HG02571 (cell line): ENCODE measurements around the gene APBB1IP.
"Not testable (repeated sequence)": the region's sequence is repeated elsewhere in the genome, so short reads cannot be mapped to it uniquely, and the experiment has no call there.

Source experiments
- ATAC-seq: cut with Tn5 transposase; IDR thresholded peaks from one replicate; pipeline ENCODE4 v1.9.1; 2021; ENCODE audit warnings: mild to moderate bottlenecking, moderate library complexity; ENCODE audit not compliant: unreplicated experiment

APBB1IP gene

GRCh38 chr10:26440088-26440470 is 1.9 kb downstream of the APBB1IP start:
- no peak for ATAC-seq

DNA sequence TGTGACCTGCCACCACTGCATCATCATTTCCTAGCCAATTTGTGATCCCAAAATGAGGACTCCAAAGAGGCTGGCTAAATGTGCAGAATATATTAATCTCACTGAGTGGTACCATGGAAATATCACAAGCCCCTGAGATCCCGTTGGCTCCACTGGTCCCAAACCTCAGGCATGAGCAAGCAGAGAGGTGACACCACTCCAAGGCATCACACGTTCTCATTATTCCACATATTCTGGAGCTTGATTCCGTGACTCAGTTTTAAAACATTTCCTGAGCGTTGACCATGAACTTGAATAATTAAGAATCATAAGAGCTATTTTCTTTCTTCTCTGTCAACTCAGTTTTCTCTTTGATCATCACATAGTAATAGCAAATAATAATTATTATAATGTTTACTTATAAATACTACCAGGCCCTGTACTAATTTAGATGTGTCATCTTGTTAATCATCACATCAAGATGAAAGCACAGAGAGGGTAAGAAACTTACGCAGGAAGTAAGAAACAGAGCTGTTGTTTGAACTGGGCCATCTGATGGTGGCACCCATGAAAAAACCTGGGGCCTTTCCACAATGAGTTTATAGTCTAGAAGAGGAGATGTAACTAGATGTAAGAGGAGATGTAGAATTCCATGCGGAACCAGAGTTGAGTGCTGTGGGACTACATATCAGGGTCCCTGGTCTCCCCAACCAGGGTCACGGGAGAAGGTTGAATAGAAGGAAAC is 3.5 kb downstream of the APBB1IP start:
- no peak for ATAC-seq

- ATAC-seq, result no peak
Observed at GRCh38 chr10:26445411-26446031, 7.4 kb downstream of the APBB1IP start.

DNA sequence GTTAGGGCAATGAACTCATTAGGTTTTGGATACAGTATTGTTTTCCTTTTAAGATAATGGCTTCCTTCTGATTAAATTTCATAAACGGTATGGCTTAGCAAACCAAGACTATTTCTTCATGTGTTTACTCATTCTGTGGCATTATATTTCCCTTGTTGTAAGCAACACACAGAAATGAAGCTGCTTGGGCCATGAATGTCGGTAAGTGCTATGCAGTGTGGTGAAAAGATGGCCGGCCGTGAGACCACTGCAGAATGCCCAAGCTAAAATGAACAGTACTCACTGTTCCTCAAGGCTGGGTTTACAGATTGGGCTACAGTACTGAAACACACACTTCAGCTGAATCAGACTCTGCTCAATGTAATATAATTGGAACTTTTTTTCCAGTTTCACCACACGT is 8.1 kb downstream of the APBB1IP start:
- no peak for ATAC-seq

DNA sequence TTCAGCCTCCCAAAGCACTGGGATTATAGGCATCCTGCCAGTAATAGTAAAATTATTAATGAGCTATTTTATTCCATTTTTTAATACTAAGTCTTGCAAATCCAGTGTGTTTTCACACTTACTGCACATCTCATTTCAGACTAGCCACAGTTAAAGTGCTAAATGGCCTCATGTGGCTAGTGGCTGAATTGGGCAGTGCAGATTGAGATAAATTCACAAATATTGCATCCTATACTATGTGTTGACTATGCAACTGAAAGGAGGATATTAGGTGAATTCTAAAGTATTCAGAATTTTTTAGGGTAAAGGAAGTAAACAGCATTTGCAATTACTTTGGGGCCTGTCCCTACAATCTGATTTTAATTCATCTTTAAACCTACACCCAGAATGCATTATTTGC is 10.2 kb downstream of the APBB1IP start:
- no peak for ATAC-seq

GRCh38 chr10:26448706-26449435 is 10.7 kb downstream of the APBB1IP start:
- peak; percentile 85 for ATAC-seq

GRCh38 chr10:26449726-26450125 is 11.6 kb downstream of the APBB1IP start:
- no peak for ATAC-seq

DNA sequence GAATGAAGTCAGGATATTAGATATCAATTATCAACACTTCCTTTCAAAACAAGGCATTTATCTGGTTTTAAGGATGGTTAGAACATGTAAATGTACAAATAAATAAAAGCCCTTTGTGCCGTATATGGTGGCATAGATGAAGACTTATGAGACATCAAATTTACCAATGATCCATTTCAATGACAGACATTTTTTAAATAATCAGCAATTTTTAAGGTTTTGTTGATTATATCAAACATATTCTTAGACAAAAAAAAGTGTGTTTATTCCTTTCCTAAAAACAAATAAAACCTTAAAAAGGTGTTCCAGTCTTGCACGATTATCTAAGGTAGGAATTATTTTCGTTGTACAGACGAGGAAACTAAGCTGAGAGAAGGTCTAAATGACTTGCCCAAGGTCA is 13.8 kb downstream of the APBB1IP start:
- no peak for ATAC-seq

DNA sequence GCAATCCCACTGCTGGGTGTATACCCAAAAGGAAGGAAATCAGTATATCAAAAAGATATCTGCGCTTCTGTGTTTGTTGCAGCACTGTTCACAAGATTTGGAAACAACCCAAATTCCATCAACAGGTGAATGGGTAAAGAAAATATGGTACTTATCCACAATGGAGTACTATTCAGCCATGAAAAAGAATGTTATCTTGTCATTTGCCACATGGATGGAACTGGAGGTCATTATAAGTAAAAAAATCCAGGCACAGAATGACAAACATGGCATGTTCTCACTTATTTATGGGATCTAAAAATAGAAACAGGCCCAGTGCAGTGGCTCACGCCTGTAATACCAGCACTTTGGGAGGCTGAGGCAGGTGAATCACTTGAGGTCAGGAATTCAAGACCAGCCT is 15.7 kb downstream of the APBB1IP start:
- ATAC-seq, result no peak

DNA sequence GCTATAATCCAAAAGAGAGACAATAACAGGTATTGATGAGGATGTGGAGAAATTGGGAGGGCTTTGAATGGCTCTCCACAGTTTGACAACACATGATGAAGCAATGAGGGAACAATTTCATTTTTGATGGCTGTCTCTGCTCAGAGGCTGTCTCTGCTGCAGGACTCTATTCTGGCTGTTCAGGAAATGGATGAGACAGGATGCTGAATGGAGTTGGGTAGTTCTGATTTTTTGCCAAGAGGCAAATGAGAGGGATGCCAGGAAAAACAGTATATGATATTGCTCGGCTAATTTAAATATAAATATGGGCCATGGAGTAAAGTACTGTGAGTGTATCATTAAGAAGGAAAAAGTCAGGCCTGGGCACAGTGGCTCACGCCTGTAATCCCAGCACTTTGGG is 16.8 kb downstream of the APBB1IP start:
- ATAC-seq, result no peak

- ATAC-seq, result no peak
Observed at GRCh38 chr10:26455567-26456315, 17.6 kb downstream of the APBB1IP start.

- peak; percentile 93 for ATAC-seq
Observed at GRCh38 chr10:26457088-26457487, 18.9 kb downstream of the APBB1IP start.

DNA sequence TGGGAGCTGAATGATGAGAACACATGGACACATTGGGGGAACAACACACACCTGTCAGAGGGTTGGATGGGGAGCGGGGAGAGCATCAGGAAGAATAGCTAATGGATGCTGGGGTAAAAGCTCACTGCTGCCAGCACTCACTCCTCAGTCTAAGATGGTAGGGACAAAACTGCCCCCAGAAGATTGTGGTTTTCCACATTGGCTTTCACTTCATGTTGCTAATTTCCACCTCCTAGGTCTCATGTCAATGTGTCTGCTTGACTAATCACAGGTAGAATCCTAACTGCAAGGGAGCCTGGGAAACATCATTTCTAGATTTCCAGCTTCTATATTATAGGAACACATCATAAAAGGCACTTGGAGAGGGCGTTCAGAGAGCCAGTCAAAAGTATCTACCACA is 22.6 kb downstream of the APBB1IP start:
- ATAC-seq, result no peak

DNA sequence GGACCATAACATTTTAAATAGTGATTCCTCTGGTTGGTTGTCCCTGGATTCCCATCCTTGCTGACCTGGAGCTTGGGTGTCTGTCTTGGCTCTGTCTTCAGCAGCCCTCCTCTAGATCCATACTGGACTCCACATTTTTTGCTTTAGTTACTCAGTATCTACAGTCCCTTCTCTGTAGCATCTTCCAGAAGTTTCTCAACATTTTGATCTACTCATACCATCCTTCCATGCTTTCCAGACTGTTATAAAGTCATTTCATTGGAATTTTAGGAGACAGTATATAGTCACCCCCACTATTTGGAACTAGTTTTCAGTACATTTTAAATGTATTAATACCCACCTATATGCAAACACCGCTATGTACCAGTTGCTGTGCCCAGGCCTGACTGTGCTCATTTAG is 25.8 kb downstream of the APBB1IP start:
- ATAC-seq, result no peak

DNA sequence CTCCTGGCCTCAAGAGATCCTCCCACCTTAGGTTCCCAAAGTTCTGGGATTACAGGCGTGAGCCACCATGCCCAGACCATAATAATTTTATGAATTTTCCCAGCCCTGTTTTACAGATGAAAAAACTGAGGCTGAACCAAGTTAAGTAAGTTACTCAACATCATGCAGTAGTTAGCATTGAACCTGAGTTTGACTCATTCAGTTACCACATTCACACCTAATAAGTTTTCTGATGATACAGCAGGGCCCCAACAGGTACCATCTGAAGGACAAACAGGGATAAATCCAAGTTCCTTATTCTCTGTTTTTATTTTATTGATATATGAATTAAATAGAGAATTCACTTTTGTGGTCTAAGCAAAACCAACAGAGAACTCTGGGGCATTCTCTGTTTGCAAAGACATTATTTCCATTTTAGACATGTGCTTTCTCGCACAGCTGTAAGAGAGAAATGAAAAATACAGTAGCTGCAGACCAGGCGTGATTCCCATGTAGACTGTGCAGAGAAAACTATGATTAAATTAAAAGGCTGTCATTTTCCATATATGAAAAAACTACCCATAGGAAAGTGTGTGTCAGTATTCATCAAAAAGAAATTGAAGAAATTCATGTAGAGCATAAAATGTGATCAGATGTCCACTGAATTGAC is 26.6 kb downstream of the APBB1IP start:
- no peak for ATAC-seq

- not testable (repeated sequence) for ATAC-seq
Observed at GRCh38 chr10:26466531-26466930, 28.4 kb downstream of the APBB1IP start.

- ATAC-seq, result no peak
Observed at GRCh38 chr10:26467639-26468038, 29.5 kb downstream of the APBB1IP start.

- no peak for ATAC-seq
Observed at GRCh38 chr10:26468291-26468690, 30.1 kb downstream of the APBB1IP start.

GRCh38 chr10:26468700-26469099 is 30.6 kb downstream of the APBB1IP start:
- ATAC-seq, result no peak

GRCh38 chr10:26472492-26472778 is 34.3 kb downstream of the APBB1IP start:
- ATAC-seq, result no peak

DNA sequence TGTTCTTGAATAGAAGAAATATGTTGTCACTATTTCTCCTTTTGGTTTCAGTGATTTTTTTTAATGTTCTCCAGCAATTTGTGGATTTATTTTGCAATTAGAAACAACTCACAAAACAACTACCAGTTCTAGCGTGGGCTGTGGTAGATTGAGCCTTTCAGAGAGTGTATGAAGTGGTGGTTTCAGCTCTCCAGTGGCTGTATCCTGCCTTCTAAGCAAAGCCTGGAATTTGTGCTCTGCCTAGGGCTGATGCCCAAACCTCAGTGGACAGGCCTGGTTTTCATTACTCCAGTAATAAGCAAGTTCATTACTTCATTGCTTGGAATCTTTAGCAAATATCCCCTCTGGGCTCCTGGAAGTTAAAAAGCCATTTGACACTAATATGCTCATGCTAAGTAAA is 35.9 kb downstream of the APBB1IP start:
- ATAC-seq, result no peak
